Activated naive CD8-positive, alpha-beta T cell (primary cell): ENCODE results near the gene SAMD9.
A peak's percentile ranks its signal among the peaks of the same experiment; 100 is the strongest.

ENCODE experiments used
- H3K27ac Mint-ChIP-seq: one replicate; pipeline ENCODE4 v1.8.0; 2021; ENCODE audit warnings: mixed read lengths
- H3K27me3 Mint-ChIP-seq: one replicate; pipeline ENCODE4 v1.8.0; 2021; ENCODE audit warnings: mixed read lengths
- H3K36me3 Mint-ChIP-seq: one replicate; pipeline ENCODE4 v1.8.0; 2021; ENCODE audit warnings: mixed read lengths
- H3K4me1 Mint-ChIP-seq: one replicate; pipeline ENCODE4 v1.8.0; 2021; ENCODE audit warnings: low read depth, mixed read lengths
- H3K4me3 Mint-ChIP-seq: one replicate; pipeline ENCODE4 v1.8.0; 2021; ENCODE audit warnings: mild to moderate bottlenecking, mixed read lengths
- H3K9me3 Mint-ChIP-seq: one replicate; pipeline ENCODE4 v1.8.0; 2021; ENCODE audit warnings: low read depth, mixed read lengths

SAMD9 gene

GRCh38 chr7:93117852-93118530, at the start of gene SAMD9:
SAMD9 (minus strand) TSS chr7:93117979; CDS start chr7:93106097, 11,882 bp downstream.
- peak within 1 kb of the TSS; percentile 90 for H3K27ac Mint-ChIP-seq
- peaks cover 54% of the 10 kb centered on the region for H3K4me1 Mint-ChIP-seq
- peak within 1 kb of the TSS; percentile 87 for H3K4me3 Mint-ChIP-seq
- no peaks in the 10 kb centered on the region for H3K27me3 Mint-ChIP-seq
- peaks cover 29% of the 10 kb centered on the region for H3K36me3 Mint-ChIP-seq
- H3K9me3 Mint-ChIP-seq = peaks cover 13% of the 10 kb centered on the region

GRCh38 chr7:93165447-93165846, 47.7 kb upstream of the SAMD9 start:
- Mint-ChIP-seq H3K4me3 (no peak overlapping the region), H3K4me1 (peaks cover 2% of the 10 kb centered on the region), H3K27ac (no peak overlapping the region), H3K36me3 (peaks cover 2% of the 10 kb centered on the region), H3K9me3 (peaks cover 12% of the 10 kb centered on the region), H3K27me3 (no peaks in the 10 kb centered on the region)

GRCh38 chr7:93164766-93165165, 47.0 kb upstream of the SAMD9 start:
- Mint-ChIP-seq H3K36me3 (peaks cover 2% of the 10 kb centered on the region), H3K27ac (no peak overlapping the region), H3K27me3 (no peaks in the 10 kb centered on the region), H3K4me3 (no peak overlapping the region), H3K4me1 (peaks cover 2% of the 10 kb centered on the region), H3K9me3 (peaks cover 12% of the 10 kb centered on the region)

- Mint-ChIP-seq H3K9me3 (peaks cover 6% of the 10 kb centered on the region), H3K27me3 (no peaks in the 10 kb centered on the region), H3K36me3 (peaks cover 4% of the 10 kb centered on the region), H3K27ac (no peak overlapping the region), H3K4me3 (no peak overlapping the region), H3K4me1 (peaks cover 2% of the 10 kb centered on the region)
These were observed 43.5 kb upstream of the SAMD9 start for GRCh38 chr7:93161181-93161762.

GRCh38 chr7:93160410-93160809, 42.6 kb upstream of the SAMD9 start:
- H3K27me3 Mint-ChIP-seq = no peaks in the 10 kb centered on the region

GRCh38 chr7:93159490-93159889, 41.7 kb upstream of the SAMD9 start:
- H3K27me3 Mint-ChIP-seq = no peaks in the 10 kb centered on the region
- H3K4me1 Mint-ChIP-seq = no peaks in the 10 kb centered on the region
- no peak overlapping the region for H3K27ac Mint-ChIP-seq
- H3K9me3 Mint-ChIP-seq = peaks cover 6% of the 10 kb centered on the region
- H3K4me3 Mint-ChIP-seq = no peak overlapping the region
- H3K36me3 Mint-ChIP-seq = peaks cover 4% of the 10 kb centered on the region

More at GRCh38 chr7:93160410-93160809, 42.6 kb upstream of the SAMD9 start:
- Mint-ChIP-seq H3K9me3 (peaks cover 6% of the 10 kb centered on the region), H3K4me1 (no peaks in the 10 kb centered on the region), H3K36me3 (peaks cover 4% of the 10 kb centered on the region), H3K4me3 (no peak overlapping the region), H3K27ac (peak overlapping the region; percentile 5)

- Mint-ChIP-seq H3K4me1 (no peaks in the 10 kb centered on the region), H3K36me3 (peaks cover 4% of the 10 kb centered on the region), H3K27me3 (no peaks in the 10 kb centered on the region), H3K27ac (no peak overlapping the region), H3K9me3 (no peaks in the 10 kb centered on the region), H3K4me3 (no peak overlapping the region)
These were observed 39.1 kb upstream of the SAMD9 start for GRCh38 chr7:93156884-93157283.

GRCh38 chr7:93150200-93150835, 32.5 kb upstream of the SAMD9 start:
- no peak overlapping the region for H3K4me3 Mint-ChIP-seq

GRCh38 chr7:93148727-93149126, 30.9 kb upstream of the SAMD9 start:
- Mint-ChIP-seq H3K27me3 (no peaks in the 10 kb centered on the region), H3K36me3 (peaks cover 16% of the 10 kb centered on the region), H3K9me3 (no peaks in the 10 kb centered on the region), H3K4me1 (peaks cover 33% of the 10 kb centered on the region), H3K27ac (peak overlapping the region; percentile 87), H3K4me3 (peak overlapping the region; percentile 91)

More at GRCh38 chr7:93150200-93150835, 32.5 kb upstream of the SAMD9 start:
- no peaks in the 10 kb centered on the region for H3K9me3 Mint-ChIP-seq
- no peaks in the 10 kb centered on the region for H3K27me3 Mint-ChIP-seq
- peaks cover 12% of the 10 kb centered on the region for H3K36me3 Mint-ChIP-seq
- peaks cover 30% of the 10 kb centered on the region for H3K4me1 Mint-ChIP-seq
- no peak overlapping the region for H3K27ac Mint-ChIP-seq

GRCh38 chr7:93148144-93148543, 30.4 kb upstream of the SAMD9 start, which contains the start of gene SAMD9L:
SAMD9L (minus strand) TSS chr7:93148385; CDS start chr7:93135971, 12,414 bp downstream.
- Mint-ChIP-seq H3K4me1 (peaks cover 33% of the 10 kb centered on the region), H3K9me3 (no peaks in the 10 kb centered on the region), H3K27me3 (no peaks in the 10 kb centered on the region)

GRCh38 chr7:93147363-93147762, 29.6 kb upstream of the SAMD9 start:
- H3K27me3 Mint-ChIP-seq = no peaks in the 10 kb centered on the region
- no peaks in the 10 kb centered on the region for H3K9me3 Mint-ChIP-seq
- peaks cover 33% of the 10 kb centered on the region for H3K4me1 Mint-ChIP-seq
- H3K36me3 Mint-ChIP-seq = peaks cover 28% of the 10 kb centered on the region
- H3K4me3 Mint-ChIP-seq = peak overlapping the region; percentile 91
- peak overlapping the region; percentile 75 for H3K27ac Mint-ChIP-seq

More at GRCh38 chr7:93148144-93148543, 30.4 kb upstream of the SAMD9 start, which contains the start of gene SAMD9L:
- H3K27ac Mint-ChIP-seq = peak within 1 kb of the TSS; percentile 87
- peak within 1 kb of the TSS; percentile 91 for H3K4me3 Mint-ChIP-seq
- peaks cover 22% of the 10 kb centered on the region for H3K36me3 Mint-ChIP-seq

- peaks cover 28% of the 10 kb centered on the region for H3K36me3 Mint-ChIP-seq
- H3K4me3 Mint-ChIP-seq = peak overlapping the region; percentile 91
- no peaks in the 10 kb centered on the region for H3K9me3 Mint-ChIP-seq
- H3K27me3 Mint-ChIP-seq = no peaks in the 10 kb centered on the region
- H3K4me1 Mint-ChIP-seq = peaks cover 33% of the 10 kb centered on the region
- peak overlapping the region; percentile 75 for H3K27ac Mint-ChIP-seq
These were observed 28.8 kb upstream of the SAMD9 start for GRCh38 chr7:93146472-93147141.

- H3K9me3 Mint-ChIP-seq = no peaks in the 10 kb centered on the region
- H3K27me3 Mint-ChIP-seq = no peaks in the 10 kb centered on the region
- H3K4me3 Mint-ChIP-seq = peak overlapping the region; percentile 69
- H3K36me3 Mint-ChIP-seq = peaks cover 28% of the 10 kb centered on the region
- H3K4me1 Mint-ChIP-seq = peaks cover 33% of the 10 kb centered on the region
- peak overlapping the region; percentile 59 for H3K27ac Mint-ChIP-seq
These were observed 28.3 kb upstream of the SAMD9 start for GRCh38 chr7:93146036-93146435.

GRCh38 chr7:93145354-93145753, 27.6 kb upstream of the SAMD9 start:
- H3K36me3 Mint-ChIP-seq = peaks cover 25% of the 10 kb centered on the region
- no peak overlapping the region for H3K27ac Mint-ChIP-seq
- H3K4me1 Mint-ChIP-seq = peaks cover 33% of the 10 kb centered on the region
- no peaks in the 10 kb centered on the region for H3K9me3 Mint-ChIP-seq
- H3K27me3 Mint-ChIP-seq = no peaks in the 10 kb centered on the region
- H3K4me3 Mint-ChIP-seq = peak overlapping the region; percentile 33

- H3K4me3 Mint-ChIP-seq = no peak overlapping the region
- H3K9me3 Mint-ChIP-seq = peaks cover 8% of the 10 kb centered on the region
- no peak overlapping the region for H3K27ac Mint-ChIP-seq
- peaks cover 35% of the 10 kb centered on the region for H3K36me3 Mint-ChIP-seq
- no peaks in the 10 kb centered on the region for H3K27me3 Mint-ChIP-seq
- H3K4me1 Mint-ChIP-seq = peaks cover 19% of the 10 kb centered on the region
These were observed 24.3 kb upstream of the SAMD9 start for GRCh38 chr7:93142127-93142526.
